Coronary artery (tissue), 2 donors: ENCODE data around the gene MALRD1.

Experiments
- DNase-seq: peaks from one replicate; pipeline ENCODE4 v3.0.0-alpha.2; 2017; ENCODE audit warnings: low spot score
- H3K27ac ChIP-seq, 2 donors: fragments of 200-600 bp; sonication (generic); one replicate each; pipeline ENCODE4 v1.5.1; 2016 to 2019
- H3K4me3 ChIP-seq: fragments of 200-600 bp; sonication (generic); 2 replicates; pipeline ENCODE4 v1.5.1; 2016; ENCODE audit warnings: mild to moderate bottlenecking, moderate library complexity
- TF ChIP-seq, protein P1 (sequence below): fragments of 200-600 bp; sonication (generic); IDR thresholded peaks from one replicate; pipeline ENCODE4 v1.5.1; 2019; ENCODE audit warnings: antibody characterized with exemption

Gene MALRD1

DNA sequence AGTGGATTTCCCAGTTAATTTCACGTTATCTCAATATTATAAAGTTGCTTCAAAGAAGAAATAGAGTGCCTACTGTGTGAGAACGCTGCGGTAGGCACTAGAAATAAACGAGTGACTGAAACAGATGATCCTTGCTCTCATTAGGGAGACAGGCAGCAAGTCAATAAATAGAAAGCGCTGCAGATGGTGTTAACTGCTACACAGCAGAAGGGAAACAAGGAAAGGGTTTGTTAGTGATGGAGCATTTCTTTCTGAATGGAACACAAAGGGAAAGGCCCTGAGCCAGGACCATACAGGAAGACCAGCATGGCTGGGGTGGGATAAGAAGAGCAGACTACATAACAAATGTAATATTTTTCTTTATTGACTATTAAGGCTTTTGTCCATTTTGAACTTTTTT lies 235.2 kb downstream of the MALRD1 start:
- TF ChIP-seq, protein P1, sequence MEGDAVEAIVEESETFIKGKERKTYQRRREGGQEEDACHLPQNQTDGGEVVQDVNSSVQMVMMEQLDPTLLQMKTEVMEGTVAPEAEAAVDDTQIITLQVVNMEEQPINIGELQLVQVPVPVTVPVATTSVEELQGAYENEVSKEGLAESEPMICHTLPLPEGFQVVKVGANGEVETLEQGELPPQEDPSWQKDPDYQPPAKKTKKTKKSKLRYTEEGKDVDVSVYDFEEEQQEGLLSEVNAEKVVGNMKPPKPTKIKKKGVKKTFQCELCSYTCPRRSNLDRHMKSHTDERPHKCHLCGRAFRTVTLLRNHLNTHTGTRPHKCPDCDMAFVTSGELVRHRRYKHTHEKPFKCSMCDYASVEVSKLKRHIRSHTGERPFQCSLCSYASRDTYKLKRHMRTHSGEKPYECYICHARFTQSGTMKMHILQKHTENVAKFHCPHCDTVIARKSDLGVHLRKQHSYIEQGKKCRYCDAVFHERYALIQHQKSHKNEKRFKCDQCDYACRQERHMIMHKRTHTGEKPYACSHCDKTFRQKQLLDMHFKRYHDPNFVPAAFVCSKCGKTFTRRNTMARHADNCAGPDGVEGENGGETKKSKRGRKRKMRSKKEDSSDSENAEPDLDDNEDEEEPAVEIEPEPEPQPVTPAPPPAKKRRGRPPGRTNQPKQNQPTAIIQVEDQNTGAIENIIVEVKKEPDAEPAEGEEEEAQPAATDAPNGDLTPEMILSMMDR = no peak
- DNase-seq = no peak
- H3K4me3 ChIP-seq = no peak overlapping the region
- no peak overlapping the region for H3K27ac ChIP-seq

DNA sequence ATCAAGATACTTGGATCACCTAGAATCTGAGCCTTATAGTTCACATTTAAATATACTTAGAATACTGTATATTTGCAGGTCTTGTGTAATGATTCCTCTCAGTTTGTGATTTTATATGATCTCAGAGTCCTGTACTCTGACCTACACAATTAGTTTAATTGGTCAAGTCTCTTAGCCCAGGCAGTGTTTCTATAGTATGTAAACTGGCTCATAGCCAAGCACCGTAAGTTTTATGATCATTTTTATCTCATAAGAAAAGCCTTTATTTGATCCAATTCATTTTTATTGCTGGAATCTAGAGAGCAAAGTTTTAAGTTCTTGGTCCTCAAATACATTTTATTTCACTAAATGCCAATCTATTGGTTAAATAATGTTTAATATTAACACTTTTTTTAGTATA lies 242.2 kb downstream of the MALRD1 start:
- DNase-seq = no peak
- Histone ChIP-seq H3K4me3 (no peak overlapping the region), H3K27ac (no peak overlapping the region)
- TF ChIP-seq, protein P1 = no peak

DNA sequence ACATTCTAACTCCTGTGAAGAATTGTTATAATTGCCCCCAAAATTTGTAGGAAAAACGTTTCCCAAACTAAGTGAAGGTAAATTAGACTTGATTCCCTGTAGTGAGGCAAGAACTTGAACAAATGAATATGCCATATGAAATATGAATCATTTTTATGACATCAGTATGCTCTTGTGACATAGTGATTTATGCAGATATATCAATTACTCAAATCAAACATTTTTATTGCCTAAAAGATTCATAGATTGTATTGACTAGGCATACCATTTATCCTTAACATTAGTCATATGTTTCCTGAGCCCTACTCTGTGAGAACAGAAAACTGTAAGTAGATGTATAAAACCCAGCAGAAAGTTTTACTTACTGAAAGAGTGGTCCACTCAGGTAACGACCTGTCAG lies 245.6 kb downstream of the MALRD1 start:
- no peak overlapping the region for H3K4me3 ChIP-seq
- no peak for DNase-seq
- TF ChIP-seq, protein P1 = no peak
- no peak overlapping the region for H3K27ac ChIP-seq

DNA sequence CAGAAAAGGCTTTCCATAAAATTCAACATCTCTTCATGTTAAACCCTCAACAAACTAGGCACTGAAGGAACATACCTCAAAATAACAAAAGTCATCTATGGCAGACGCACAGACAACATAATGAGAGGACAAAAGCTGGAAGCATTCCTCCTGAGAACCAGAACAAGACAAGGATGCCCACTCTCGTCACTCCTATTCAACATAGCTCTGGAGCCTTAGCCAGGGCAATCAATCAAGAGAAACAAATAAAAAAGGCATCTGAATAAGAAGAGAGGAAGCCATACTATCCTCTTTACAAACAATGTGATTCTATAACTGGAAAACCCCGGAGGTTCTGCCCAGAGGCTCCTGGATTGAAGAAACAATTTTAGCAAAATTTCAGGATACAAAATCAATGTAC lies 251.0 kb downstream of the MALRD1 start:
- TF ChIP-seq, protein P1 = no peak
- no peak overlapping the region for H3K27ac ChIP-seq
- no peak overlapping the region for H3K4me3 ChIP-seq
- DNase-seq = no peak

DNA sequence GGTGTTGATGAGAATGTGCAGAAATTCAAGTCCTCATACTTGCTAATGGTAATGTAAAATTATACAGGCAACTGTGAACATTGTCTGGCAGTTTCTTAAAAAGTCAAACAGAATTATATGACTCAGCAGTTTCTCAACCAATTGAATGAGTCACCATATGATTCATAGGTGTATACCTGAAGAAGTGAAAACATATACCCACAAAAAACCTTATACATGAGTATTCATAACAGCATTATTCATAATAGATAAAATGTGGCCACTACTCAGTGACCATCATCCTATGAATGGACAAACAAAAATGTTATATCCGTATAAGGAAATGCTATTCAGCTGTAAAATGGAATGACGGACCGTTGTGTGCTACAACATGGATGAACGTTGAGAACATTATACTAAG lies 253.5 kb downstream of the MALRD1 start:
- Histone ChIP-seq H3K4me3 (no peak overlapping the region), H3K27ac (no peak overlapping the region)
- TF ChIP-seq, protein P1 = no peak
- no peak for DNase-seq

DNA sequence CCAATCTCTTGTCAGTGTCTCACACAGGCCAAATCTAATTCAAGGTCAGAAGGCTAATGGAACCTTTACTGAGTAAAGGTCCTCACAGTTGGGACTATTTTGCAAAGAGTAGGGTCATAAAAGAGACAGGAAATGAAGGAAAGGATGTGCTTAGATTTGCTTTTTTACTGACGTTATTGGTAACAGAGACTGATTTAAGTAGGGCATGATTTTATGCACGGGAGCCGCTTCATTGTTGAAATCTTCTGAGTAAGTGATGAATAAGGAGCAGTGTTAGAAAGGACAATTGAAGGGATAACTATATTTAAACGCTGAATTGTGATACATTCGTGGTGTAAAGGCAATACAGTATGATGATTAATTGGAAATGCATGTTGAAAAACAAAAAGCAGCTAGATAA lies 261.5 kb downstream of the MALRD1 start:
- DNase-seq = no peak

DNA sequence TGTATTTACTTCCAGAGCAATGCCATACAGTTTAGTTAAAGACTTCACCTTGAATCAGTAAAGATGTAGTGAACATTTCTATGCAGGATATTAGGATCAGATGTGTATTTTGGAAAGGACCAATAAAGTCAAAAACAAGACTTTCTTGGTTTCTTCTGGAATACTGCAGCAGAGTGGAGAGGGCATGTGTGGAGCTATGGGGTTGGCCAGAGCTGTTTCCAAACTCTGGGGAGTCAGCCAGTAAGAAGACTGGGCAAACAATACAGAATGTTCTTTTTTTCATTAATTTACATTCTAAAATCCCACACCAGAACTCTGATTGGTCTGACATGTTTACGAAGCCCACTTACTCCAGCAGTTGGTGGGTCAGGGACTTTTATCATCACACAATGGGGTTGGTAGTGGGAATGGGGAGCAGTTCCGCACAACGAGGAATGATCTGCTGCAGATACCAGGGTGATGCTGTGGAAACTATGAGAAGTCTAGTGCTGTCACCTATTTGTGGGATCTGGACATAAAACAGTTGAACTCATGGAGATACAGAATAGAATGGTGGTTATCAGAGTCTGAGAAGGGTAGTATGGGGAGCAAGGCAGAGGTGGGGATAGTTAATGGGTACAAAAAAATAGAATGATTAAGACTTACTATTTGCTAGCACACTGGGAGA lies 267.7 kb downstream of the MALRD1 start:
- TF ChIP-seq, protein P1 = no peak
- no peak for DNase-seq
- H3K4me3 ChIP-seq = no peak overlapping the region
- H3K27ac ChIP-seq = no peak overlapping the region

More for the DNA sequence above, 261.5 kb downstream of the MALRD1 start:
- Histone ChIP-seq H3K27ac (no peak overlapping the region), H3K4me3 (no peak overlapping the region)
- TF ChIP-seq, protein P1 = no peak
